Tibial nerve (tissue), 4 donors: ENCODE results near the gene CISTR. TPM values are rescaled to one million over a fixed set of nuclear protein-coding genes. Genes with fewer than 3 reads are reported as not detected.

Source experiments
- DNase-seq, 2 donors: peaks; one replicate each; pipeline ENCODE4 v3.0.0-alpha.2; 2019; ENCODE audit warnings: low spot score in 2 of 2
- H3K27ac ChIP-seq, 4 donors: fragments of 200-600 bp; sonication (generic) in 3 of 4; one replicate each; pipeline ENCODE4 v1.5.1; 2017 to 2019; ENCODE audit warnings: mild to moderate bottlenecking in 1 of 4
- H3K27me3 ChIP-seq, 2 donors: fragments of 200-600 bp; sonication (generic) in 1 of 2; one replicate each; pipeline versions ENCODE4 v1.5.1 to v1.6.0; 2017 to 2019
- H3K36me3 ChIP-seq, 3 donors: fragments of 200-600 bp; sonication (generic); one replicate each; pipeline ENCODE4 v1.5.1; 2018 to 2019
- H3K4me1 ChIP-seq, 4 donors: fragments of 200-600 bp; sonication (generic) in 3 of 4; one replicate each; pipeline ENCODE4 v1.5.1; 2017 to 2019
- H3K4me3 ChIP-seq, 4 donors: fragments of 200-600 bp; sonication (generic) in 3 of 4; one replicate each; pipeline ENCODE4 v1.5.1; 2017 to 2019; ENCODE audit warnings: mild to moderate bottlenecking in 1 of 4, moderate library complexity in 1 of 4
- H3K9me3 ChIP-seq, 4 donors: fragments of 200-600 bp; sonication (generic) in 3 of 4; one replicate each; pipeline ENCODE4 v1.5.1; 2017 to 2019
- CTCF ChIP-seq, 5 experiments: fragments of 200-600 bp in 3 of 5; fragments of 450-650 bp in 2 of 5; sonication (generic) in 3 of 5; IDR thresholded peaks; one replicate each; pipeline ENCODE4 v1.5.1; 2016 to 2019; ENCODE audit warnings: antibody characterized with exemption in 5 of 5, mild to moderate bottlenecking in 3 of 5, moderate library complexity in 2 of 5
- EP300 ChIP-seq, 2 donors: sonication (generic); formaldehyde crosslinking; IDR thresholded peaks; one replicate each; pipeline ENCODE4 v1.6.1; 2017; ENCODE audit warnings: antibody characterized with exemption in 2 of 2, mild to moderate bottlenecking in 1 of 2
- POLR2A ChIP-seq, 2 donors: fragments of 450-650 bp; IDR thresholded peaks; one replicate each; pipeline ENCODE4 v1.6.1; 2017; ENCODE audit warnings: antibody characterized with exemption in 2 of 2, mild to moderate bottlenecking in 2 of 2, moderate library complexity in 2 of 2
- WGBS, 2 donors: methylation state at CpG; one replicate each; pipeline ENCODE4 v1.1.5; 2018; 5-methylcytosine and 5-hydroxymethylcytosine counted together
- total RNA-seq, 4 donors: library from RNA; depleted of rRNA; stranded (reverse); fragments of >200 nt; gene quantifications; one replicate each; pipeline ENCODE4 v1.1.0, GENCODE V29; 2016

The CISTR gene
- total RNA-seq, 4 donors from 2014 or later, result not detected

- Histone ChIP-seq H3K27me3 (peaks cover 0 to 84% of the 10 kb centered on the region in 2 donors), H3K4me3 (peak overlapping the region; percentile 37 to 57 (median 44)), H3K27ac (peak overlapping the region in 1 of 4 donors; percentile 57), H3K36me3 (no peaks in the 10 kb centered on the region), H3K9me3 (no peaks in the 10 kb centered on the region), H3K4me1 (peaks cover 0 to 34% (median 21%) of the 10 kb centered on the region in 4 donors)
- TF ChIP-seq CTCF (IDR thresholded peaks at IDR 0.05), result no peak
- TF ChIP-seq EP300 (IDR thresholded peaks at IDR 0.05), result no peak
- no peak for DNase-seq
- WGBS, 2 donors, result 1 to 7% methylated on average over 23 to 25 of the region's 36 CpGs
Observed at GRCh38 chr12:53750812-53751335, 905 bp downstream of the CISTR start.

GRCh38 chr12:53749986-53750811 is 1.6 kb downstream of the CISTR start:
- Histone ChIP-seq H3K4me3 (peak overlapping the region in 2 of 4 donors; percentile 42 to 57), H3K9me3 (no peaks in the 10 kb centered on the region), H3K4me1 (peaks cover 0 to 34% (median 21%) of the 10 kb centered on the region in 4 donors), H3K27me3 (peaks cover 0 to 78% of the 10 kb centered on the region in 2 donors), H3K36me3 (no peaks in the 10 kb centered on the region), H3K27ac (no peak overlapping the region)
- DNase-seq, result no peak
- 54 to 69% methylated on average over 10 of the region's 10 CpGs for WGBS, 2 donors
- TF ChIP-seq EP300 (IDR thresholded peaks at IDR 0.05), result no peak
- no peak for TF ChIP-seq POLR2A (IDR thresholded peaks at IDR 0.05)
- TF ChIP-seq CTCF (IDR thresholded peaks at IDR 0.05), result no peak

- WGBS, 2 donors, result 34 to 54% methylated on average over 22 of the region's 22 CpGs
- no peak for DNase-seq
- no peak overlapping the region for H3K27ac ChIP-seq
- H3K9me3 ChIP-seq, result no peaks in the 10 kb centered on the region
- H3K4me3 ChIP-seq, result no peak overlapping the region
- no peak for TF ChIP-seq CTCF (IDR thresholded peaks at IDR 0.05)
- TF ChIP-seq EP300 (IDR thresholded peaks at IDR 0.05), result no peak
- no peak for TF ChIP-seq POLR2A (IDR thresholded peaks at IDR 0.05)
- no peaks in the 10 kb centered on the region for H3K36me3 ChIP-seq
- H3K27me3 ChIP-seq, result peaks cover 0 to 79% of the 10 kb centered on the region in 2 donors
- H3K4me1 ChIP-seq, result peaks cover 0 to 31% (median 21%) of the 10 kb centered on the region in 4 donors
Observed at GRCh38 chr12:53748072-53748840, 3.5 kb downstream of the CISTR start.

- Histone ChIP-seq H3K36me3 (no peaks in the 10 kb centered on the region), H3K4me3 (no peak overlapping the region), H3K9me3 (no peaks in the 10 kb centered on the region), H3K27ac (no peak overlapping the region), H3K4me1 (peaks cover 0 to 30% (median 20%) of the 10 kb centered on the region in 4 donors), H3K27me3 (peaks cover 0 to 79% of the 10 kb centered on the region in 2 donors)
- WGBS, 2 donors, result 27 to 48% methylated on average over 5 of the region's 5 CpGs
- TF ChIP-seq POLR2A (IDR thresholded peaks at IDR 0.05) (no peak), EP300 (IDR thresholded peaks at IDR 0.05) (no peak), CTCF (IDR thresholded peaks at IDR 0.05) (no peak)
- no peak for DNase-seq
Observed at GRCh38 chr12:53747095-53747494, 4.7 kb downstream of the CISTR start.
